A549 (cell line): ENCODE data around the gene ARID3A.

Experiments used
- CBX2 ChIP-seq: fragments of 200-600 bp; sonication (generic); IDR thresholded peaks from 2 replicates; pipeline ENCODE4 v1.6.1; 2016; ENCODE audit warnings: low read depth, mild to moderate bottlenecking, borderline replicate concordance
- CHD2 ChIP-seq: fragments of 150-350 bp; IDR thresholded peaks from 2 replicates; pipeline ENCODE4 v1.6.1; 2014; ENCODE audit warnings: low read length; ENCODE audit not compliant: partially characterized antibody
- CTCF ChIP-seq: fragments of >200 bp; sonication (Bioruptor Twin); formaldehyde crosslinking; IDR thresholded peaks from 3 replicates; pipeline ENCODE4 v1.5.1; 2016
- HMGXB4 ChIP-seq: fragments of 250-450 bp; sonication (Bioruptor Pico); IDR thresholded peaks from 2 replicates; pipeline ENCODE4 v1.5.0; 2021; ENCODE audit warnings: mild to moderate bottlenecking, moderate library complexity, borderline replicate concordance
- NPAS2 ChIP-seq: fragments of 250-450 bp; sonication (Bioruptor Pico); IDR thresholded peaks from 2 replicates; pipeline ENCODE4 v1.8.0; 2022; ENCODE audit warnings: mild to moderate bottlenecking, moderate library complexity, borderline replicate concordance
- POLR2A ChIP-seq: IDR thresholded peaks from 2 replicates; pipeline ENCODE4 v1.6.1; 2012; ENCODE audit warnings: mild to moderate bottlenecking, low read length
- REST ChIP-seq: fragments of 200-600 bp; sonication (generic); IDR thresholded peaks from 2 replicates; pipeline ENCODE4 v1.6.1; 2016; ENCODE audit warnings: antibody characterized with exemption, mild to moderate bottlenecking, moderate library complexity

GRCh38 chr19:926589-927350, 935 bp downstream of the ARID3A start:
- TF ChIP-seq CTCF (no peak), CHD2 (no peak), POLR2A (no peak), CBX2 (no peak), NPAS2 (CRISPR knock-in tag) (no peak), REST (no peak), HMGXB4 (CRISPR knock-in tag) (no peak)
